Adrenal gland (tissue), 12 donors: Measurements from ENCODE around the gene TAAR1. TPM values are rescaled to one million over a fixed set of nuclear protein-coding genes. Genes with fewer than 3 reads are reported as not detected.

ENCODE experiments used
- DNase-seq, 7 donors: peaks; one replicate each; pipeline ENCODE4 v3.0.0-alpha.2; 2019 to 2020
- H3K27ac ChIP-seq, 5 donors: fragments of 200-600 bp; sonication (generic) in 4 of 5; 1 replicate in 3 of 5; 2 replicates in 2 of 5; pipeline versions ENCODE4 v1.5.1 to v1.8.0; 2016 to 2020; ENCODE audit warnings: mild to moderate bottlenecking in 1 of 5
- H3K27me3 ChIP-seq: fragments of 200-600 bp; 2 replicates; pipeline ENCODE4 v1.8.0; 2021
- H3K36me3 ChIP-seq, 2 donors: fragments of 200-600 bp; replicated peaks in 1 of 2; 1 replicate in 1 of 2; 2 replicates in 1 of 2; pipeline versions ENCODE4 v1.5.1 to v1.8.0; 2018 to 2022
- H3K4me1 ChIP-seq, 2 donors: fragments of 200-600 bp; replicated peaks in 1 of 2; 1 replicate in 1 of 2; 2 replicates in 1 of 2; pipeline versions ENCODE4 v1.5.1 to v1.8.0; 2018 to 2021
- H3K4me3 ChIP-seq, 4 donors: fragments of 200-600 bp; sonication (generic) in 3 of 4; one replicate each; pipeline ENCODE4 v1.5.1; 2016 to 2018
- H3K9me3 ChIP-seq, 3 donors: fragments of 200-600 bp; sonication (generic) in 1 of 3; replicated peaks in 1 of 3; 1 replicate in 2 of 3; 2 replicates in 1 of 3; pipeline versions ENCODE4 v1.5.1 to v1.8.0; 2016 to 2021
- CTCF ChIP-seq, 6 experiments: fragments of 450-650 bp in 4 of 6; fragments of 200-600 bp in 2 of 6; sonication (generic) in 1 of 6; IDR thresholded peaks; 1 replicate in 5 of 6; 2 replicates in 1 of 6; pipeline versions ENCODE4 v1.5.1 to v1.8.0; 2016 to 2021; ENCODE audit warnings: antibody characterized with exemption in 6 of 6, mild to moderate bottlenecking in 2 of 6, moderate library complexity in 1 of 6
- POLR2A ChIP-seq, 2 donors: fragments of 450-650 bp; IDR thresholded peaks; one replicate each; pipeline ENCODE4 v1.6.1; 2017; ENCODE audit warnings: antibody characterized with exemption in 2 of 2, mild to moderate bottlenecking in 2 of 2, moderate library complexity in 1 of 2
- WGBS, 4 donors: extraction: QIAGEN DNeasy Blood & Tissue Kit in 2 of 4; methylation state at CpG; one replicate each; pipeline versions ENCODE4 v1.1.5 to v1.1.7; 2013 to 2017; 5-methylcytosine and 5-hydroxymethylcytosine counted together
- intact Hi-C, 2 donors: fragments of 100-400 bp; cut with DNase I; formaldehyde crosslinking; loops; one replicate each; pipeline versions ENCODE4 v1.14.1 to v1.15.0; 2022 to 2023
- polyA plus RNA-seq, 3 donors: library from polyadenylated mRNA; stranded (reverse); fragments of 200-250 nt in 2 of 3; fragments of 350-450 nt in 1 of 3; fragmentation: Illumina TruSeq in 1 of 3; extraction: RNeasy Lipid Tissue Mini Kit (QIAGEN cat#74804) in 1 of 3; gene quantifications; one replicate each; pipeline ENCODE4 v1.2.3, GENCODE V29; 2013 to 2014
- total RNA-seq, 9 donors: library from RNA; depleted of rRNA in 4 of 9; stranded (reverse); fragments of >200 nt in 4 of 9; fragments of 120-200 nt in 1 of 9; fragmentation: NEBNext Ultra II Directional in 1 of 9; extraction: Animal tissue kit (Norgen Biotek cat#: 25700) in 1 of 9; gene quantifications; one replicate each; pipeline versions ENCODE4 v1.1.0 to v1.2.4, GENCODE V29; 2013 to 2023
- donor health status: healthy with polysubstance abuse.
- donor health status: Bipolar disorder and iron deficiency.
- donor health status: DM: yes; HTN: yes; CAD: no.
- donor health status: DM: no; HTN: no; CAD: no.
- donor health status: DM: no; HTN: no; CAD: no.
- donor health status: DM: yes; HTN: yes; CAD: no.

TAAR1 gene
- total and polyA plus RNA-seq, 12 donors = not detected

GRCh38 chr6:132673376-132674094, 14.6 kb upstream of the TAAR1 start:
- Histone ChIP-seq H3K36me3 (no peaks in the 10 kb centered on the region), H3K27ac (no peak overlapping the region), H3K4me3 (no peak overlapping the region), H3K9me3 (no peaks in the 10 kb centered on the region), H3K4me1 (peaks cover 0 to 6% of the 10 kb centered on the region in 2 donors), H3K27me3 (no peaks in the 10 kb centered on the region)
- DNase-seq = no peak
- intact Hi-C loops = loop anchor here (10.0 kb wide), 1 partner anchor 91 kb away; no protein-coding TSS in a partner anchor
- TF ChIP-seq POLR2A (IDR thresholded peaks at IDR 0.05) (no peak), CTCF (IDR thresholded peaks at IDR 0.05) (no peak)
- 83 to 85% (median 83%) methylated on average over 10 of the region's 10 CpGs for WGBS, 4 donors

DNA sequence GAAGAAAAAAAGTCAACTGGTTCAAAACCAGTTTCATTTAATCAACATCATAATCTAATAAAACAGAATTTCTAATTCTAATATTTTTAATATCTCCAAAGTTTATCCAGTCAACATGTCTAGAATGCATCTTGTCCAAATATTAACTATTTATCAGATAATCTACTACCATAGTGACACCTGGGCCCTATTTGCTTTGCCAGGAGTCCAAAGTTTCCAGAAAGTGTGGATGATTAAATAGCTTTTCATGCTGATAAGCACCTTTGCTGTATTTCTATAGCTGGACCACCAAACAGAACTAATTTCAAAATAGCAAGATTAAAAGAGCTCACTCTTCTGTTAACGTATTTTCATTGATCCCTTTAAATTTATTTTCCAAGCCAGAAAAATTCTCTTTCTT, 12.3 kb upstream of the TAAR1 start:
- no peak for DNase-seq
- Histone ChIP-seq H3K27ac (no peak overlapping the region), H3K36me3 (no peaks in the 10 kb centered on the region), H3K4me3 (no peak overlapping the region), H3K27me3 (no peaks in the 10 kb centered on the region), H3K9me3 (no peaks in the 10 kb centered on the region), H3K4me1 (peaks cover 0 to 6% of the 10 kb centered on the region in 2 donors)
- WGBS, 4 donors = 93 to 98% (median 94%) methylated on average over 1 of the region's 1 CpG
- intact Hi-C loops = loop anchor here (10.0 kb wide), 1 partner anchor 94 kb away; no protein-coding TSS in a partner anchor
- TF ChIP-seq POLR2A (IDR thresholded peaks at IDR 0.05) = no peak
- TF ChIP-seq CTCF (IDR thresholded peaks at IDR 0.05) = no peak

- TF ChIP-seq CTCF (IDR thresholded peaks at IDR 0.05) = peak; percentile 44 to 71 (median 61)
- no peak for TF ChIP-seq POLR2A (IDR thresholded peaks at IDR 0.05)
- no peak for DNase-seq
- Histone ChIP-seq H3K4me1 (peaks cover 0 to 6% of the 10 kb centered on the region in 2 donors), H3K36me3 (no peaks in the 10 kb centered on the region), H3K27ac (no peak overlapping the region), H3K9me3 (no peaks in the 10 kb centered on the region), H3K27me3 (no peaks in the 10 kb centered on the region), H3K4me3 (no peak overlapping the region)
- intact Hi-C loops = loop anchor here (10.0 kb wide), 2 partner anchors 95 to 145 kb away; no protein-coding TSS in a partner anchor
- 2 to 10% (median 3%) methylated on average over 4 of the region's 4 CpGs for WGBS, 4 donors
Measured at GRCh38 chr6:132669690-132670291, 10.8 kb upstream of the TAAR1 start.

DNA sequence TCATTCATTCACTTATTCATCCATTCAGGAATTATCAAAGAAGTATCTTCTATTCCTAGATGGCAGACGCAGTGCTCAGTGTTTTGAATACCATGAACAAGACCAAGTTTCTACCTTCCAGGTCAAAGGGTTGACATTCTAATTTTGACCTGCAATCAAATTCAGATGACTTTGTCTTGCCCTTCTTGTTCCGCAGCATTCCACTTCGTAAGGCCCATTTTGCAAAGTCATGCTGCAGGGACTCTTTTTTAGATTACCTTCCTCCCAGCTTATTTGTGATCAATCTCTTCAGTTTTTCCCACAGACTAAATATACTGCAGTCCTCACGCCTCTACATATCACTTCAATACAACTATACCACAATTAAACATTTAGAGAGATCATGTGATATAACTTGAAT, 7.1 kb upstream of the TAAR1 start:
- Histone ChIP-seq H3K27me3 (no peaks in the 10 kb centered on the region), H3K9me3 (no peaks in the 10 kb centered on the region), H3K27ac (no peak overlapping the region), H3K4me1 (peaks cover 0 to 6% of the 10 kb centered on the region in 2 donors), H3K4me3 (no peak overlapping the region), H3K36me3 (no peaks in the 10 kb centered on the region)
- intact Hi-C loops = loop anchor here in 1 of 2 donors (10.0 kb wide), 1 partner anchor 141 kb away; no protein-coding TSS in a partner anchor
- 77 to 89% (median 84%) methylated on average over 4 of the region's 4 CpGs for WGBS, 4 donors
- TF ChIP-seq POLR2A (IDR thresholded peaks at IDR 0.05) (no peak), CTCF (IDR thresholded peaks at IDR 0.05) (no peak)
- no peak for DNase-seq
